Endodermal cell (in vitro differentiated cells): ENCODE measurements around the gene NPIPB2. TPM values are rescaled to one million over a fixed set of nuclear protein-coding genes. Genes with fewer than 3 reads are reported as not detected.
"Not testable (repeated sequence)": the region's sequence is repeated elsewhere in the genome, so short reads cannot be mapped to it uniquely, and the experiment has no call there.

Experiments
- DNase-seq: peaks from one replicate; pipeline ENCODE4 v3.0.0-alpha.2; 2017
- H3K27ac ChIP-seq: 2 replicates; pipeline ENCODE4 v1.5.1; 2013; ENCODE audit warnings: mild to moderate bottlenecking, low read depth, low read length, moderate library complexity
- H3K27me3 ChIP-seq: 2 replicates; pipeline ENCODE4 v1.6.1; 2013; ENCODE audit warnings: mild to moderate bottlenecking, low read length, moderate library complexity; ENCODE audit not compliant: insufficient read depth, control insufficient read depth, poor library complexity, severe bottlenecking
- H3K36me3 ChIP-seq: 2 replicates; pipeline ENCODE4 v1.7.0; 2013; ENCODE audit warnings: mild to moderate bottlenecking, low read length, moderate library complexity; ENCODE audit not compliant: control insufficient read depth, insufficient read depth
- H3K4me1 ChIP-seq: one replicate; pipeline ENCODE4 v1.7.0; 2013; ENCODE audit warnings: low read length; ENCODE audit not compliant: control insufficient read depth, insufficient read depth
- H3K4me3 ChIP-seq: 2 replicates; pipeline ENCODE4 v1.5.1; 2013; ENCODE audit warnings: mild to moderate bottlenecking, low read length, moderate library complexity
- H3K9ac ChIP-seq: 2 replicates; pipeline ENCODE4 v1.6.1; 2013; ENCODE audit warnings: mild to moderate bottlenecking, low read length, moderate library complexity; ENCODE audit not compliant: poor library complexity, severe bottlenecking; ENCODE audit errors: extremely low read depth
- H3K9me3 ChIP-seq: 2 replicates; pipeline ENCODE4 v1.6.1; 2013; ENCODE audit warnings: mild to moderate bottlenecking, low read length, moderate library complexity; ENCODE audit not compliant: control insufficient read depth
- H3K27ac Mint-ChIP-seq: 2 replicates; pipeline ENCODE4 v1.8.0; 2020; ENCODE audit warnings: mixed read lengths
- H3K27me3 Mint-ChIP-seq: 2 replicates; pipeline ENCODE4 v1.8.0; 2021; ENCODE audit warnings: mild to moderate bottlenecking, mixed read lengths; ENCODE audit not compliant: insufficient read depth
- H3K36me3 Mint-ChIP-seq: 2 replicates; pipeline ENCODE4 v1.8.0; 2020; ENCODE audit warnings: low read depth, mixed read lengths
- H3K4me1 Mint-ChIP-seq: 2 replicates; pipeline ENCODE4 v1.8.0; 2020; ENCODE audit warnings: mixed read lengths
- H3K4me3 Mint-ChIP-seq: 2 replicates; pipeline ENCODE4 v1.8.0; 2020; ENCODE audit warnings: mild to moderate bottlenecking, moderate library complexity, mixed read lengths
- H3K9me3 Mint-ChIP-seq: 2 replicates; pipeline ENCODE4 v1.8.0; 2020; ENCODE audit warnings: mild to moderate bottlenecking, mixed read lengths
- CTCF ChIP-seq: fragments of 200-600 bp; sonication (generic); conservative IDR thresholded peaks from 2 replicates; pipeline ENCODE4 v1.5.0; 2021; ENCODE audit warnings: antibody characterized with exemption, mild to moderate bottlenecking
- WGBS, 2 experiments: methylation state at CpG; one replicate each; pipeline versions ENCODE4 v1.1.5 to v1.1.7; 2013; ENCODE audit warnings: missing lambda C conversion rate in 2 of 2, mixed read lengths in 1 of 2; ENCODE audit not compliant: insufficient coverage in 1 of 2, insufficient read length in 1 of 2; 5-methylcytosine and 5-hydroxymethylcytosine counted together
- total RNA-seq, 2 donors: library from RNA; stranded (reverse); fragmentation: NEBNext Ultra II Directional in 1 of 2; extraction: Animal tissue kit (Norgen Biotek cat#: 25700) in 1 of 2; gene quantifications; 2 replicates in 1 of 2; 3 replicates in 1 of 2; pipeline ENCODE4 v1.2.1, GENCODE V29; 2021

NPIPB2 gene
- total RNA-seq, 2 donors from 2014 or later = 10.2 to 15.0 TPM

- Histone ChIP-seq H3K27me3 (no peaks in the 10 kb centered on the region), H3K36me3 (no peaks in the 10 kb centered on the region), H3K27ac (no peak within 1 kb of the TSS), H3K4me3 (no peak within 1 kb of the TSS), H3K9me3 (no peaks in the 10 kb centered on the region), H3K4me1 (no peaks in the 10 kb centered on the region), H3K9ac (no peak within 1 kb of the TSS)
- H3K4me1 Mint-ChIP-seq = no peaks in the 10 kb centered on the region
- no peaks in the 10 kb centered on the region for H3K9me3 Mint-ChIP-seq
- H3K27me3 Mint-ChIP-seq = no peaks in the 10 kb centered on the region
- DNase-seq = no peak
- H3K27ac Mint-ChIP-seq = no peak within 1 kb of the TSS
- 82 to 88% methylated on average over 7 to 9 of the region's 9 CpGs for WGBS, 2 experiments
- no peaks in the 10 kb centered on the region for H3K36me3 Mint-ChIP-seq
- no peak for TF ChIP-seq CTCF
- no peak within 1 kb of the TSS for H3K4me3 Mint-ChIP-seq
Measured at GRCh38 chr16:11964761-11965551, 23.1 kb upstream of the NPIPB2 start, which contains the start of gene TNFRSF17. TSS of gene TNFRSF17 (plus strand) at chr16:11965210. CDS start at chr16:11965325, 115 bp downstream.

- no peaks in the 10 kb centered on the region for H3K27me3 Mint-ChIP-seq
Measured at GRCh38 chr16:11963706-11964105, 21.9 kb upstream of the NPIPB2 start.

GRCh38 chr16:11962978-11963377 lies 21.1 kb upstream of the NPIPB2 start:
- not testable (repeated sequence) for H3K4me3 ChIP-seq, H3K9ac ChIP-seq, H3K4me3 Mint-ChIP-seq, H3K27me3 ChIP-seq, H3K27me3 Mint-ChIP-seq, H3K27ac ChIP-seq, H3K9me3 Mint-ChIP-seq, H3K4me1 Mint-ChIP-seq, H3K36me3 Mint-ChIP-seq, DNase-seq, H3K36me3 ChIP-seq, H3K9me3 ChIP-seq, H3K4me1 ChIP-seq, H3K27ac Mint-ChIP-seq
- WGBS, 2 experiments = 89 to 90% methylated on average over 8 to 11 of the region's 11 CpGs

More at GRCh38 chr16:11963706-11964105, 21.9 kb upstream of the NPIPB2 start:
- TF ChIP-seq CTCF = no peak
- Histone ChIP-seq H3K27ac (no peak overlapping the region), H3K4me1 (no peaks in the 10 kb centered on the region), H3K9ac (no peak overlapping the region), H3K27me3 (no peaks in the 10 kb centered on the region), H3K36me3 (no peaks in the 10 kb centered on the region), H3K9me3 (no peaks in the 10 kb centered on the region), H3K4me3 (no peak overlapping the region)
- H3K4me3 Mint-ChIP-seq = no peak overlapping the region
- no peaks in the 10 kb centered on the region for H3K4me1 Mint-ChIP-seq
- H3K36me3 Mint-ChIP-seq = no peaks in the 10 kb centered on the region
- H3K9me3 Mint-ChIP-seq = no peaks in the 10 kb centered on the region
- DNase-seq = no peak
- 90 to 91% methylated on average over 3 to 6 of the region's 6 CpGs for WGBS, 2 experiments
- no peak overlapping the region for H3K27ac Mint-ChIP-seq

- H3K27ac ChIP-seq, H3K27ac Mint-ChIP-seq, H3K9ac ChIP-seq, H3K27me3 ChIP-seq, H3K27me3 Mint-ChIP-seq, H3K36me3 Mint-ChIP-seq, H3K4me1 Mint-ChIP-seq, H3K9me3 Mint-ChIP-seq, H3K4me3 Mint-ChIP-seq, H3K36me3 ChIP-seq, H3K4me1 ChIP-seq, H3K4me3 ChIP-seq, DNase-seq, H3K9me3 ChIP-seq: not testable (repeated sequence)
- WGBS, 2 experiments = 85 to 92% methylated on average over 4 to 5 of the region's 5 CpGs
Measured at GRCh38 chr16:11962457-11962856, 20.6 kb upstream of the NPIPB2 start.
